ENCODE data around the gene F2RL1.

GRCh38 chr5:76800579-76800978 lies 18.3 kb upstream of the F2RL1 start:
- TF ChIP-seq POLR2AphosphoS5 (IDR thresholded peaks at IDR 0.05; ENCODE audit: low read depth) (no peak), EZH2 (IDR thresholded peaks at IDR 0.05; ENCODE audit: low read depth, unreplicated experiment) (no peak), CREB1 (CRISPR knock-in tag; IDR thresholded peaks at IDR 0.05; ENCODE audit: low read depth) (no peak), EZH2phosphoT487 (IDR thresholded peaks at IDR 0.05; ENCODE audit: unreplicated experiment) (no peak)
- TF ChIP-seq, protein P1, sequence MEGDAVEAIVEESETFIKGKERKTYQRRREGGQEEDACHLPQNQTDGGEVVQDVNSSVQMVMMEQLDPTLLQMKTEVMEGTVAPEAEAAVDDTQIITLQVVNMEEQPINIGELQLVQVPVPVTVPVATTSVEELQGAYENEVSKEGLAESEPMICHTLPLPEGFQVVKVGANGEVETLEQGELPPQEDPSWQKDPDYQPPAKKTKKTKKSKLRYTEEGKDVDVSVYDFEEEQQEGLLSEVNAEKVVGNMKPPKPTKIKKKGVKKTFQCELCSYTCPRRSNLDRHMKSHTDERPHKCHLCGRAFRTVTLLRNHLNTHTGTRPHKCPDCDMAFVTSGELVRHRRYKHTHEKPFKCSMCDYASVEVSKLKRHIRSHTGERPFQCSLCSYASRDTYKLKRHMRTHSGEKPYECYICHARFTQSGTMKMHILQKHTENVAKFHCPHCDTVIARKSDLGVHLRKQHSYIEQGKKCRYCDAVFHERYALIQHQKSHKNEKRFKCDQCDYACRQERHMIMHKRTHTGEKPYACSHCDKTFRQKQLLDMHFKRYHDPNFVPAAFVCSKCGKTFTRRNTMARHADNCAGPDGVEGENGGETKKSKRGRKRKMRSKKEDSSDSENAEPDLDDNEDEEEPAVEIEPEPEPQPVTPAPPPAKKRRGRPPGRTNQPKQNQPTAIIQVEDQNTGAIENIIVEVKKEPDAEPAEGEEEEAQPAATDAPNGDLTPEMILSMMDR (conservative IDR thresholded peaks at IDR 0.05; ENCODE audit: low read depth in 2 of 2), result no peak
- TF ChIP-seq, protein P2, sequence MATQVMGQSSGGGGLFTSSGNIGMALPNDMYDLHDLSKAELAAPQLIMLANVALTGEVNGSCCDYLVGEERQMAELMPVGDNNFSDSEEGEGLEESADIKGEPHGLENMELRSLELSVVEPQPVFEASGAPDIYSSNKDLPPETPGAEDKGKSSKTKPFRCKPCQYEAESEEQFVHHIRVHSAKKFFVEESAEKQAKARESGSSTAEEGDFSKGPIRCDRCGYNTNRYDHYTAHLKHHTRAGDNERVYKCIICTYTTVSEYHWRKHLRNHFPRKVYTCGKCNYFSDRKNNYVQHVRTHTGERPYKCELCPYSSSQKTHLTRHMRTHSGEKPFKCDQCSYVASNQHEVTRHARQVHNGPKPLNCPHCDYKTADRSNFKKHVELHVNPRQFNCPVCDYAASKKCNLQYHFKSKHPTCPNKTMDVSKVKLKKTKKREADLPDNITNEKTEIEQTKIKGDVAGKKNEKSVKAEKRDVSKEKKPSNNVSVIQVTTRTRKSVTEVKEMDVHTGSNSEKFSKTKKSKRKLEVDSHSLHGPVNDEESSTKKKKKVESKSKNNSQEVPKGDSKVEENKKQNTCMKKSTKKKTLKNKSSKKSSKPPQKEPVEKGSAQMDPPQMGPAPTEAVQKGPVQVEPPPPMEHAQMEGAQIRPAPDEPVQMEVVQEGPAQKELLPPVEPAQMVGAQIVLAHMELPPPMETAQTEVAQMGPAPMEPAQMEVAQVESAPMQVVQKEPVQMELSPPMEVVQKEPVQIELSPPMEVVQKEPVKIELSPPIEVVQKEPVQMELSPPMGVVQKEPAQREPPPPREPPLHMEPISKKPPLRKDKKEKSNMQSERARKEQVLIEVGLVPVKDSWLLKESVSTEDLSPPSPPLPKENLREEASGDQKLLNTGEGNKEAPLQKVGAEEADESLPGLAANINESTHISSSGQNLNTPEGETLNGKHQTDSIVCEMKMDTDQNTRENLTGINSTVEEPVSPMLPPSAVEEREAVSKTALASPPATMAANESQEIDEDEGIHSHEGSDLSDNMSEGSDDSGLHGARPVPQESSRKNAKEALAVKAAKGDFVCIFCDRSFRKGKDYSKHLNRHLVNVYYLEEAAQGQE (IDR thresholded peaks at IDR 0.05; ENCODE audit: unreplicated experiment), result no peak
